SK-N-SH (cell line): ENCODE data around the gene MT1M.

ENCODE experiments used
- EP300 ChIP-seq, 2 experiments: IDR thresholded peaks; 2 replicates each; pipeline versions ENCODE4 v1.4.0 to v1.6.1; 2012; ENCODE audit warnings: borderline replicate concordance in 1 of 2, low read depth in 1 of 2, low read length in 1 of 2
- EZH2phosphoT487 ChIP-seq: fragments of 200-600 bp; sonication (generic); IDR thresholded peaks from 2 replicates; pipeline ENCODE4 v1.6.1; 2017; ENCODE audit warnings: low read depth, mixed run types, mild to moderate bottlenecking, antibody characterized with exemption, moderate library complexity, borderline replicate concordance
- JUND ChIP-seq: IDR thresholded peaks from 2 replicates; pipeline ENCODE4 v1.4.0; 2012
- POLR2AphosphoS5 ChIP-seq: IDR thresholded peaks from 2 replicates; pipeline ENCODE4 v1.6.1; 2012; ENCODE audit warnings: low read depth, low read length
- RCOR1 ChIP-seq: fragments of 150-350 bp; IDR thresholded peaks from 2 replicates; pipeline ENCODE4 v1.6.1; 2017; ENCODE audit warnings: antibody characterized with exemption, low read length
- SIN3A ChIP-seq: IDR thresholded peaks from 2 replicates; pipeline ENCODE4 v1.6.1; 2012; ENCODE audit warnings: low read depth, mild to moderate bottlenecking, low read length, moderate library complexity, borderline replicate concordance
- SMC3 ChIP-seq: IDR thresholded peaks from 2 replicates; pipeline ENCODE4 v1.6.1; 2012; ENCODE audit warnings: low read depth, low read length, improper control_type of control experiment
- USF2 ChIP-seq: fragments of 150-350 bp; IDR thresholded peaks from 2 replicates; pipeline ENCODE4 v1.6.1; 2017; ENCODE audit warnings: antibody characterized with exemption, low read length, low read depth, borderline replicate concordance
- TF ChIP-seq, protein P1 (sequence below): IDR thresholded peaks from 2 replicates; pipeline ENCODE4; 2012
- TF ChIP-seq, protein P2 (sequence below): fragments of 200-600 bp; sonication (generic); IDR thresholded peaks from 2 replicates; pipeline ENCODE4 v1.6.1; 2017; ENCODE audit warnings: antibody characterized with exemption, mild to moderate bottlenecking, moderate library complexity
- TF ChIP-seq, protein P3 (sequence below): IDR thresholded peaks from 2 replicates; pipeline ENCODE4 v1.4.0; 2012; ENCODE audit warnings: low read depth, borderline replicate concordance
- TF ChIP-seq, protein P4 (sequence below): IDR thresholded peaks from 2 replicates; pipeline ENCODE4 v1.6.1; 2012; ENCODE audit warnings: mild to moderate bottlenecking, low read depth, low read length, moderate library complexity

- TF ChIP-seq, protein P1, sequence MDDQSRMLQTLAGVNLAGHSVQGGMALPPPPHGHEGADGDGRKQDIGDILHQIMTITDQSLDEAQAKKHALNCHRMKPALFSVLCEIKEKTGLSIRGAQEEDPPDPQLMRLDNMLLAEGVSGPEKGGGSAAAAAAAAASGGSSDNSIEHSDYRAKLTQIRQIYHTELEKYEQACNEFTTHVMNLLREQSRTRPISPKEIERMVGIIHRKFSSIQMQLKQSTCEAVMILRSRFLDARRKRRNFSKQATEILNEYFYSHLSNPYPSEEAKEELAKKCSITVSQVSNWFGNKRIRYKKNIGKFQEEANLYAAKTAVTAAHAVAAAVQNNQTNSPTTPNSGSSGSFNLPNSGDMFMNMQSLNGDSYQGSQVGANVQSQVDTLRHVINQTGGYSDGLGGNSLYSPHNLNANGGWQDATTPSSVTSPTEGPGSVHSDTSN, result no peak
- TF ChIP-seq EP300 (IDR thresholded peaks at IDR 0.05; ENCODE audit: borderline replicate concordance in 1 of 2, low read depth in 1 of 2, low read length in 1 of 2) (no peak), USF2 (no peak), SIN3A (no peak), SMC3 (no peak), JUND (no peak), RCOR1 (no peak), POLR2AphosphoS5 (no peak), EZH2phosphoT487 (no peak)
- TF ChIP-seq, protein P2, sequence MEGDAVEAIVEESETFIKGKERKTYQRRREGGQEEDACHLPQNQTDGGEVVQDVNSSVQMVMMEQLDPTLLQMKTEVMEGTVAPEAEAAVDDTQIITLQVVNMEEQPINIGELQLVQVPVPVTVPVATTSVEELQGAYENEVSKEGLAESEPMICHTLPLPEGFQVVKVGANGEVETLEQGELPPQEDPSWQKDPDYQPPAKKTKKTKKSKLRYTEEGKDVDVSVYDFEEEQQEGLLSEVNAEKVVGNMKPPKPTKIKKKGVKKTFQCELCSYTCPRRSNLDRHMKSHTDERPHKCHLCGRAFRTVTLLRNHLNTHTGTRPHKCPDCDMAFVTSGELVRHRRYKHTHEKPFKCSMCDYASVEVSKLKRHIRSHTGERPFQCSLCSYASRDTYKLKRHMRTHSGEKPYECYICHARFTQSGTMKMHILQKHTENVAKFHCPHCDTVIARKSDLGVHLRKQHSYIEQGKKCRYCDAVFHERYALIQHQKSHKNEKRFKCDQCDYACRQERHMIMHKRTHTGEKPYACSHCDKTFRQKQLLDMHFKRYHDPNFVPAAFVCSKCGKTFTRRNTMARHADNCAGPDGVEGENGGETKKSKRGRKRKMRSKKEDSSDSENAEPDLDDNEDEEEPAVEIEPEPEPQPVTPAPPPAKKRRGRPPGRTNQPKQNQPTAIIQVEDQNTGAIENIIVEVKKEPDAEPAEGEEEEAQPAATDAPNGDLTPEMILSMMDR, result no peak
- TF ChIP-seq, protein P3, sequence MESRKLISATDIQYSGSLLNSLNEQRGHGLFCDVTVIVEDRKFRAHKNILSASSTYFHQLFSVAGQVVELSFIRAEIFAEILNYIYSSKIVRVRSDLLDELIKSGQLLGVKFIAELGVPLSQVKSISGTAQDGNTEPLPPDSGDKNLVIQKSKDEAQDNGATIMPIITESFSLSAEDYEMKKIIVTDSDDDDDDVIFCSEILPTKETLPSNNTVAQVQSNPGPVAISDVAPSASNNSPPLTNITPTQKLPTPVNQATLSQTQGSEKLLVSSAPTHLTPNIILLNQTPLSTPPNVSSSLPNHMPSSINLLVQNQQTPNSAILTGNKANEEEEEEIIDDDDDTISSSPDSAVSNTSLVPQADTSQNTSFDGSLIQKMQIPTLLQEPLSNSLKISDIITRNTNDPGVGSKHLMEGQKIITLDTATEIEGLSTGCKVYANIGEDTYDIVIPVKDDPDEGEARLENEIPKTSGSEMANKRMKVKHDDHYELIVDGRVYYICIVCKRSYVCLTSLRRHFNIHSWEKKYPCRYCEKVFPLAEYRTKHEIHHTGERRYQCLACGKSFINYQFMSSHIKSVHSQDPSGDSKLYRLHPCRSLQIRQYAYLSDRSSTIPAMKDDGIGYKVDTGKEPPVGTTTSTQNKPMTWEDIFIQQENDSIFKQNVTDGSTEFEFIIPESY, result no peak
- TF ChIP-seq, protein P4, sequence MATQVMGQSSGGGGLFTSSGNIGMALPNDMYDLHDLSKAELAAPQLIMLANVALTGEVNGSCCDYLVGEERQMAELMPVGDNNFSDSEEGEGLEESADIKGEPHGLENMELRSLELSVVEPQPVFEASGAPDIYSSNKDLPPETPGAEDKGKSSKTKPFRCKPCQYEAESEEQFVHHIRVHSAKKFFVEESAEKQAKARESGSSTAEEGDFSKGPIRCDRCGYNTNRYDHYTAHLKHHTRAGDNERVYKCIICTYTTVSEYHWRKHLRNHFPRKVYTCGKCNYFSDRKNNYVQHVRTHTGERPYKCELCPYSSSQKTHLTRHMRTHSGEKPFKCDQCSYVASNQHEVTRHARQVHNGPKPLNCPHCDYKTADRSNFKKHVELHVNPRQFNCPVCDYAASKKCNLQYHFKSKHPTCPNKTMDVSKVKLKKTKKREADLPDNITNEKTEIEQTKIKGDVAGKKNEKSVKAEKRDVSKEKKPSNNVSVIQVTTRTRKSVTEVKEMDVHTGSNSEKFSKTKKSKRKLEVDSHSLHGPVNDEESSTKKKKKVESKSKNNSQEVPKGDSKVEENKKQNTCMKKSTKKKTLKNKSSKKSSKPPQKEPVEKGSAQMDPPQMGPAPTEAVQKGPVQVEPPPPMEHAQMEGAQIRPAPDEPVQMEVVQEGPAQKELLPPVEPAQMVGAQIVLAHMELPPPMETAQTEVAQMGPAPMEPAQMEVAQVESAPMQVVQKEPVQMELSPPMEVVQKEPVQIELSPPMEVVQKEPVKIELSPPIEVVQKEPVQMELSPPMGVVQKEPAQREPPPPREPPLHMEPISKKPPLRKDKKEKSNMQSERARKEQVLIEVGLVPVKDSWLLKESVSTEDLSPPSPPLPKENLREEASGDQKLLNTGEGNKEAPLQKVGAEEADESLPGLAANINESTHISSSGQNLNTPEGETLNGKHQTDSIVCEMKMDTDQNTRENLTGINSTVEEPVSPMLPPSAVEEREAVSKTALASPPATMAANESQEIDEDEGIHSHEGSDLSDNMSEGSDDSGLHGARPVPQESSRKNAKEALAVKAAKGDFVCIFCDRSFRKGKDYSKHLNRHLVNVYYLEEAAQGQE, result no peak
These were observed 48.2 kb upstream of the MT1M start for GRCh38 chr16:56584276-56584675.
